HG03139 (cell line): ENCODE measurements around the gene CNDP1.

Experiments used
- ATAC-seq: cut with Tn5 transposase; IDR thresholded peaks from one replicate; pipeline ENCODE4 v1.9.1; 2021; ENCODE audit not compliant: unreplicated experiment

The CNDP1 gene

DNA sequence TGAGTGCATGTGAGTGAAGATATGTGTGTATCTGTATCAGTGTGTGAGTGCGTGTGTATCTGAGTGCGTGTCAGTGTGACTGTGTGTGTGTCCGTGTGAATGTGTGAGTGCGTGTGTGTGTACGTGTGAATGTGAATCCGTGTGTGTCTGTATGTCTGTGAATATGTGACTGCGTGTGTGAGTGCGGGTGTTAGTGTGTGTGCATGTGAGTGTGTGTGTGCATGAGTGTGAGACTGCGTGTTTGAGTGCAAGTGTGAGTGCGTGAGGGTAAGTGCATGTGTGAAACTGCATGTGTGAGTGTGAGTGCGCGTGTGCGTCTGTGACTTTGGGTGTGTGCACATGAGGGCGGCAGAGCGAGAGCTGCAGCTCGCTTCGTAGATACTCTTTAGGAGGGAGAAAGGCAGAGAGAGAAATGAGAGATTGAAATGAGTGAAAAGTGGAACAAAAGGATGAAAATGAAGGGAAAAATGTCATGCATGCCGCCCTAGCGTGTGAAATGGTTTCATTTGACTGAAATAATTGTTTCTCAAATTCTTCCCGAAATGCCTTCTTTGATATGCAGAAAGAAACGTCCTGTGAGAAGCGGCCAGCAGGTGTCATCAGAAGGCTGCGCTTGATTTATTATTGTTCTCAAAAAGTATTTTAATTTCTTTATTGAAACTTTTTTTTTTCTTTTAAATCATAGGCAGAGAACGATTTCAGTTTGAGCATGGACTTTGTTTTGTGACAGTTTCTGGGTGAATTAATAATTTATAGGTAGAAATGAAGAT, 88.9 kb downstream of the CNDP1 start:
- ATAC-seq, result no peak

DNA sequence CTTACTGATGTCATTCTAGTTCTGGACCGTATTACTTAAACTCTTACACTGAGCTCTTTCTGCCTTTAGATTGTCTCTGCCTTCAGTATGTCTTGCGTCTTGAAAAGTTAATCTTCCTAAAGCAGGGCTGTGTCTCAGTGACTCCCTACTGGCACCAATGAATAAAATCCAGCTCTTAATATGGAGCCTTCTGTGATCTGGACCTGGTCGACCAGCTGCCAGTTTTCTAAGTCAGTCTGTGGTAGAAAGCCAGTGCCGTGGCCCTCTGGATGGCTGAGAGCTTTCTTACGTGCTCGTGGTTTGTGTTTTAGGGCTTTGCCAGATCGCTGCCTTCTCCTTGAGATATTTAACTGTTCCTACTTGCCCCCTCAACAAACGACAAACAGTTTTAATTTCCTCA, 90.2 kb downstream of the CNDP1 start:
- no peak for ATAC-seq

DNA sequence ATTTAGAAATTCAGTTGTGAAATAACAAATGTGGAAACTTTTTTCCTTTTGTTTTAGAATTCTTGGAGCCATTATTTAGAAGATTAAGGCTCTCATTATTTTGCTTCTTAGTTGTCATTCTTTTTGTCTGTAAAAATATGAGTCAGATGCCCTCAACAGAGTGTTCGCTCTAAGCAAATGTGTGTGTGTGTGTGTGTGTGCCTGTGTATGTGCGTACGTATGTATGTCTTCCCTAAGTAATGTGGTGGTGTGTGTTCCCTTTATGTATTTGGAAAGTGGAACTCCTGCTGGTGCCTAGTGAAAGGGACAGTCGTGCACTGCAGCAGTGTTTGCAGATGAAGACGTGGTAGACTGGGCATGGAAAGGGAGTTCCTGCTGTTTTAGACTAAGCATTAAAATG, 90.9 kb downstream of the CNDP1 start:
- ATAC-seq, result no peak

DNA sequence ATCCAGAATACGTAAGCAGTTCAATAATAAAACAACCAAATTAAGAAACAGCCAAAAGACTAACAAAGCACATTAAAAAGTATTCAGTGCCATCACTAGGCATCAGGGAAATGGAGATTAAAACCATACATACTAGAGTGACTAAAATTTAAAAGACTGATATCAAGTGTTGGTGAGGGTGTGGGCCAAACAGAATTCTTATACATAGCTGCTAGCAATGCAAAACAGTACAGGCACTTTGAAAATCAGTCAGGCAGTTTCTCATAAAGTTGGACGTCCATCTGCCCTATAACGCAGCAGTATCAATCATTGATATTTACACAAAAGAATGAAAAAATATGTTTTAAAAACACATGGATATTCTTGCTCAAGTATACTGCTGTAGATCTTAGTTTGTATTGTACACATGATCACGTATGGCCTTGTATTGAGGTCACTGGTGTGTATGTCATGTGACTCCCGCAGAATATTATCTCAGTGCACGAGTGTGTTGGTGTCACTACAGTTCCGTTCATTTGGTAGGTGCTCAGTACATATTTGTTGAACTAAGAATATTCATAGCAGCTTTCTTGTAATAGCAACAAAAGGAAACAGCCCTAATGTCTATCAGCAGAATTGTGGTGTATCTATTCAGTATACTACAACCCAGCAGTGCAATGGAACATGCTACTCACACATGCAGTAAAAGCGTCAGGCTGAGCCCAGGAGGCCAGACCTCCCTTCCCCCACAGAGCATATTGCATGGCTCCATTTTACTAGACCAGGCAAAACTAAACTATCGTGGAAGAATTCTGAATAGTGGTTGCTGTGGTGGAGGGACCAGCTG, 92.0 kb downstream of the CNDP1 start:
- ATAC-seq, result no peak

DNA sequence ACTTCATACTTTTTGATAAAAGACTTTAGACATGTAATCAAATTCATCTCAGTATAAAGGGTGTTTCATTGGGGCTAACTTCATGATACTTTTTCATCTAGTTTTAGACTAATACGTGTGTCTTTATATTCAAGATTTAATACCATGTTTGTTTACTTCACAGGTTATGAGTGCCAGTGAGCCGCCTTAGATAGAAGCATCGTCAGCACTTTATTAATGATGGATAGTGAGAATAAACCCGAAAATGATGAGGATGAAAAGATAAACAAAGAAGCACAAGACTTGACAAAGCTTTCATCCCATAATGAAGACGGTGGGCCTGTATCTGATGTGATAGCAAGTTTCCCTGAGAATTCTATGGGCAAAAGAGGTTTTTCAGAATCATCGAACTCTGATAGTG, 96.5 kb downstream of the CNDP1 start:
- no peak for ATAC-seq

DNA sequence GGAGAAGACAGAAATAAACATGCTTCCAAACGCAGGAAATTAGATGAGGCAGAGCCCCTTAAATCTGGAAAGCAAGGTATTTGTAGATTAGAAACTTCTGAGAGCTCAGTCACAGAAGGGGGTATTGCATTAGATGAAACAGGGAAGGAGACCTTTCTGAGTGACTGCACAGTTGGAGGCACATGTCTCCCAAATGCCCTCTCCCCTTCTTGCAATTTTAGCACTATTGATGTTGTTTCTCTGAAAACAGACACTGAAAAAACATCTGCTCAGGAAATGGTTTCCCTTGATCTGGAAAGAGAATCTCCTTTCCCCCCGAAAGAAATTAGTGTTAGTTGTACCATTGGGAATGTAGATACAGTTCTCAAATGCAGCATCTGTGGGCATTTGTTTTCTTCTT, 96.9 kb downstream of the CNDP1 start:
- no peak for ATAC-seq

DNA sequence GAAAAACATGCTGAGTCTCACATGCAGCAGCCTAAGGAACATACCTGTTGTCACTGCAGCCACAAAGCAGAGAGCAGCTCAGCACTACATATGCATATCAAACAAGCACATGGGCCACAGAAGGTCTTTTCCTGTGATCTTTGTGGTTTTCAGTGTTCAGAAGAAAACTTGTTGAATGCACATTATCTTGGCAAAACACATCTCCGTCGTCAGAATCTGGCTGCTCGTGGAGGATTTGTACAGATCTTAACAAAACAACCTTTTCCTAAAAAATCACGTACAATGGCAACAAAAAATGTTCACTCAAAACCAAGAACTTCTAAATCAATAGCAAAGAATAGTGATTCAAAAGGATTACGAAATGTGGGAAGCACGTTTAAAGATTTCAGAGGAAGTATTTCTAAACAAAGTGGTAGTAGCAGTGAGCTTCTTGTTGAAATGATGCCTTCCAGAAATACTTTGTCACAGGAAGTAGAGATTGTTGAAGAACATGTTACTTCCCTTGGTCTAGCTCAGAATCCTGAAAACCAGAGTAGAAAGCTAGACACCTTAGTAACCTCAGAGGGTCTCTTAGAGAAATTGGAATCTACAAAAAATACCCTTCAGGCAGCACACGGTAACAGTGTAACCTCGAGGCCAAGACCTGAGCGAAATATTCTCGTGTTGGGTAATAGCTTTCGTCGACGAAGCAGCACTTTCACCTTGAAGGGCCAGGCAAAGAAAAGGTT, 97.5 kb downstream of the CNDP1 start:
- no peak for ATAC-seq

DNA sequence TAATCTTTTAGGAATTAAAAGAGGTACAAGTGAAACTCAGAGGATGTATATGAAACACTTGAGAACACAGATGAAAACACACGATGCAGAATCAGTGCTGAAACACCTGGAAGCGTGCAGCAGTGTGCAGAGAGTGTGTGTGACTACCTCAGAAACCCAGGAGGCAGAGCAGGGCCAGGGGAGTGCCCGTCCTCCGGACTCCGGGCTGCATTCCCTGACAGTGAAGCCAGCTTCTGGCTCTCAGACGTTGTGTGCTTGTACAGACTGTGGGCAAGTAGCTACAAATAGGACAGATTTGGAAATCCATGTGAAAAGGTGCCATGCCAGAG, 98.0 kb downstream of the CNDP1 start:
- no peak for ATAC-seq

DNA sequence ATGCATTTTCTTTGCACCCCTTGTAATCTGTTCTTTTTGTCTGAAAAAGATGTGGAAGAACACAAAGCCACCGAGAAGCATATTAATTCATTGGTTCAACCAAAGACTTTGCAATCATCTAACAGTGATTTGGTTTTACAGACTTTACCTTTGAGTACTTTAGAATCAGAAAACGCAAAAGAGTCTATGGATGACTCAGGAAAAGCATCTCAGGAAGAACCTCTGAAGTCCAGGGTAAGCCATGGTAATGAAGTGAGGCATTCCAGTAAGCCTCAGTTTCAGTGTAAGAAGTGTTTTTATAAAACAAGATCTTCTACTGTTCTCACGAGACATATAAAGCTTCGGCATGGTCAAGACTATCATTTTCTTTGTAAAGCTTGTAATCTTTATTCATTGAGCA, 98.6 kb downstream of the CNDP1 start:
- ATAC-seq, result no peak

DNA sequence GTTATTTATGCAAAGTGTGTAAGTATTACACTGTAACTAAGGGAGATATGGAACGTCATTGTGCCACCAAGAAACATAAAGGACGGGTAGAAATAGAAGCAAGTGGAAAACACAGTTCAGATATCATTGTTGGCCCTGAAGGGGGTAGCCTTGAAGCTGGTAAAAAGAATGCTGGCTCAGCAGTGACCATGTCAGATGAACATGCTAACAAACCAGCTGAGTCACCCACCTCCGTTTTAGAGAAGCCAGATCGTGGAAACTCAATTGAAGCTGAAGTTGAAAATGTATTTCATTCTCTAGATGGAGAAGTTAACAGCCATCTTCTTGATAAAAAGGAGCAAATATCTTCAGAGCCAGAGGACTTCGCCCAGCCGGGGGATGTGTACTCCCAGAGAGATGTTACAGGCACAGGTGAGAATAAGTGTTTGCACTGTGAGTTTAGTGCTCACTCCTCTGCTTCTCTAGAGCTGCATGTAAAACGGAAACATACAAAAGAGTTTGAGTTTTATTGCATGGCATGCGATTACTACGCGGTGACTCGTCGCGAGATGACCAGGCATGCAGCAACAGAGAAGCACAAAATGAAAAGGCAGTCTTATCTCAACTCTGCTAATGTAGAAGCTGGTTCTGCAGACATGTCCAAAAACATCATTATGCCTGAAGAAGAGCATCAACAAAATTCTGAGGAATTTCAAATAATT, 99.5 kb downstream of the CNDP1 start:
- ATAC-seq, result no peak

DNA sequence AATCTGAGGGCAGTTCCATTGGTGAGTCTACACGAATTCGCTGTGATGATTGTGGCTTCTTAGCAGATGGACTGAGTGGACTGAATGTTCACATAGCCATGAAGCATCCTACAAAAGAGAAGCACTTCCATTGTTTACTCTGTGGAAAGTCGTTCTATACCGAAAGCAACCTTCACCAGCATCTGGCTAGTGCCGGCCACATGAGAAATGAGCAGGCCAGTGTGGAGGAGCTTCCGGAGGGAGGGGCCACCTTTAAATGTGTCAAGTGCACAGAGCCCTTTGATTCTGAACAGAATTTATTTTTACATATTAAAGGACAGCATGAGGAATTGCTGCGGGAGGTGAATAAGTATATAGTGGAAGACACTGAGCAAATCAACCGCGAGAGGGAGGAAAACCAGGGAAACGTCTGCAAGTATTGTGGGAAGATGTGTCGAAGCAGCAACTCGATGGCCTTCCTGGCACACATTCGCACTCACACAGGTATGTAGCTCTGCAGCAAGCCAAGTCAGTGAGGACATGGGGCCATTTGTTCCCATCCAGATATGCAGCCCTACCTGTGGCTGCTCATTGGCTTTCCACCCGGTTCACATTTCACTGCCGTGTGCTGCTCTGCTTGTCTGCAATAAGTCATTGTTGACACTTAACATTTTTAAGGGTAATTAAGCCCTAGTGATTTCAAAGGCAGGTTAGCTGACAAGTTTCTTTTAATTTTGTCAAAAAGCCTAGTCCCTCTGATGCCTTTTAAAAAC, 101.1 kb downstream of the CNDP1 start:
- no peak for ATAC-seq
